Right lobe of liver (tissue), 6 donors: ENCODE results near the gene PSMA7. TPM values are rescaled to one million over a fixed set of nuclear protein-coding genes. Genes with fewer than 3 reads are reported as not detected.
"Not testable (repeated sequence)": the region's sequence is repeated elsewhere in the genome, so short reads cannot be mapped to it uniquely, and the experiment has no call there.

Source experiments
- ATAC-seq, 4 donors: fragments of 200-7000 bp; cut with Tn5 transposase; one replicate each; pipeline ENCODE4 v1.9.1; 2020; ENCODE audit warnings: mild to moderate bottlenecking in 4 of 4, moderate library complexity in 4 of 4
- DNase-seq, 3 donors: peaks; one replicate each; pipeline ENCODE4 v3.0.0-alpha.2; 2020
- H3K27ac ChIP-seq, 3 donors: fragments of 200-600 bp; one replicate each; pipeline ENCODE4 v1.8.0; 2022
- H3K27me3 ChIP-seq, 2 donors: fragments of 200-600 bp; one replicate each; pipeline ENCODE4 v1.8.0; 2022
- H3K36me3 ChIP-seq, 4 donors: fragments of 200-600 bp; sonication (generic) in 1 of 4; one replicate each; pipeline versions ENCODE4 v1.5.1 to v1.8.0; 2017 to 2022; ENCODE audit warnings: control low read depth in 1 of 4
- H3K4me1 ChIP-seq, 4 donors: fragments of 200-600 bp; sonication (generic) in 1 of 4; one replicate each; pipeline versions ENCODE4 v1.5.1 to v1.8.0; 2017 to 2022; ENCODE audit warnings: control low read depth in 1 of 4
- H3K4me3 ChIP-seq, 3 donors: fragments of 200-600 bp; one replicate each; pipeline ENCODE4 v1.8.0; 2022
- H3K9me3 ChIP-seq, 4 donors: fragments of 200-600 bp; sonication (generic) in 1 of 4; one replicate each; pipeline versions ENCODE4 v1.5.1 to v1.8.0; 2017 to 2022; ENCODE audit warnings: control low read depth in 1 of 4
- POLR2A ChIP-seq: fragments of 450-650 bp; IDR thresholded peaks from one replicate; pipeline ENCODE4 v1.6.1; 2017; ENCODE audit warnings: antibody characterized with exemption, mild to moderate bottlenecking
- WGBS: methylation state at CpG from one replicate; pipeline ENCODE4 v1.1.6; 2018; ENCODE audit warnings: low coverage, low lambda C conversion rate; ENCODE audit not compliant: insufficient coverage; ENCODE audit errors: missing lambda C conversion rate; 5-methylcytosine and 5-hydroxymethylcytosine counted together
- intact Hi-C, 2 donors: fragments of 100-400 bp; cut with DNase I; formaldehyde crosslinking; loops; one replicate each; pipeline versions ENCODE4 v1.11.2 to v1.14.1; 2022
- total RNA-seq, 6 experiments: library from RNA; depleted of rRNA in 2 of 6; stranded (reverse); fragments of >200 nt in 2 of 6; fragmentation: NEBNext Ultra II Directional in 3 of 6; extraction: Animal tissue kit (Norgen Biotek cat#: 25700) in 3 of 6; gene quantifications; one replicate each; pipeline versions ENCODE4 v1.1.0 to v1.2.4, GENCODE V29; 2016 to 2023
- TF ChIP-seq, protein P1 (sequence below), 4 donors: fragments of 200-600 bp in 3 of 4; fragments of 450-650 bp in 1 of 4; IDR thresholded peaks; one replicate each; pipeline versions ENCODE4 v1.5.1 to v1.8.0; 2016 to 2022; ENCODE audit warnings: antibody characterized with exemption in 4 of 4, mild to moderate bottlenecking in 2 of 4
- donor health status: DM: no; HTN: yes; CAD: no.
- donor health status: DM: no; HTN: no; CAD: no.
- donor health status: DM: no; HTN: no; CAD: no.
- donor health status: DM: no; HTN: yes; CAD: no.
- donor health status: DM: no; HTN: yes; CAD: no.

Gene PSMA7
- total RNA-seq, 6 experiments from 2014 or later: 108 to 268 (median 116) TPM

DNA sequence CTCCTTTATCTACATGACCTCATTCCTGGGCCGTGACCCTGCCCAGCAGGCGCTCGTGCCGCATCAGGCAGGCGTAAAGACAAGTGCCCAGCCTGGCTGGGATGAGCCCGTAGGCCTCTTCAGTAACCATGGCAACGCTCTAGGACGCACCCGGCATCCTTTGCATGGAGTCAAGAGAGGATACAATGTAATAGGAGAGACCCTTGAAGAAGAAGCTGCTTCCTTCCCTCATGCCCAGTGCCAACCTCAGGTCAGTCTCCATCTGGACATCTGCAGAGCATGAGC lies 25.9 kb downstream of the PSMA7 start:
- Histone ChIP-seq H3K4me3 (no peak overlapping the region), H3K4me1 (no peaks in the 10 kb centered on the region), H3K36me3 (no peaks in the 10 kb centered on the region), H3K9me3 (no peaks in the 10 kb centered on the region), H3K27me3 (no peaks in the 10 kb centered on the region), H3K27ac (no peak overlapping the region)
- TF ChIP-seq, protein P1, sequence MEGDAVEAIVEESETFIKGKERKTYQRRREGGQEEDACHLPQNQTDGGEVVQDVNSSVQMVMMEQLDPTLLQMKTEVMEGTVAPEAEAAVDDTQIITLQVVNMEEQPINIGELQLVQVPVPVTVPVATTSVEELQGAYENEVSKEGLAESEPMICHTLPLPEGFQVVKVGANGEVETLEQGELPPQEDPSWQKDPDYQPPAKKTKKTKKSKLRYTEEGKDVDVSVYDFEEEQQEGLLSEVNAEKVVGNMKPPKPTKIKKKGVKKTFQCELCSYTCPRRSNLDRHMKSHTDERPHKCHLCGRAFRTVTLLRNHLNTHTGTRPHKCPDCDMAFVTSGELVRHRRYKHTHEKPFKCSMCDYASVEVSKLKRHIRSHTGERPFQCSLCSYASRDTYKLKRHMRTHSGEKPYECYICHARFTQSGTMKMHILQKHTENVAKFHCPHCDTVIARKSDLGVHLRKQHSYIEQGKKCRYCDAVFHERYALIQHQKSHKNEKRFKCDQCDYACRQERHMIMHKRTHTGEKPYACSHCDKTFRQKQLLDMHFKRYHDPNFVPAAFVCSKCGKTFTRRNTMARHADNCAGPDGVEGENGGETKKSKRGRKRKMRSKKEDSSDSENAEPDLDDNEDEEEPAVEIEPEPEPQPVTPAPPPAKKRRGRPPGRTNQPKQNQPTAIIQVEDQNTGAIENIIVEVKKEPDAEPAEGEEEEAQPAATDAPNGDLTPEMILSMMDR (IDR thresholded peaks at IDR 0.05): no peak
- no peak for TF ChIP-seq POLR2A
- no CpG with 5 or more reads among the region's 9 CpGs for WGBS
- DNase-seq (no peak), ATAC-seq (no peak)
- intact Hi-C loops: no loop called here

DNA sequence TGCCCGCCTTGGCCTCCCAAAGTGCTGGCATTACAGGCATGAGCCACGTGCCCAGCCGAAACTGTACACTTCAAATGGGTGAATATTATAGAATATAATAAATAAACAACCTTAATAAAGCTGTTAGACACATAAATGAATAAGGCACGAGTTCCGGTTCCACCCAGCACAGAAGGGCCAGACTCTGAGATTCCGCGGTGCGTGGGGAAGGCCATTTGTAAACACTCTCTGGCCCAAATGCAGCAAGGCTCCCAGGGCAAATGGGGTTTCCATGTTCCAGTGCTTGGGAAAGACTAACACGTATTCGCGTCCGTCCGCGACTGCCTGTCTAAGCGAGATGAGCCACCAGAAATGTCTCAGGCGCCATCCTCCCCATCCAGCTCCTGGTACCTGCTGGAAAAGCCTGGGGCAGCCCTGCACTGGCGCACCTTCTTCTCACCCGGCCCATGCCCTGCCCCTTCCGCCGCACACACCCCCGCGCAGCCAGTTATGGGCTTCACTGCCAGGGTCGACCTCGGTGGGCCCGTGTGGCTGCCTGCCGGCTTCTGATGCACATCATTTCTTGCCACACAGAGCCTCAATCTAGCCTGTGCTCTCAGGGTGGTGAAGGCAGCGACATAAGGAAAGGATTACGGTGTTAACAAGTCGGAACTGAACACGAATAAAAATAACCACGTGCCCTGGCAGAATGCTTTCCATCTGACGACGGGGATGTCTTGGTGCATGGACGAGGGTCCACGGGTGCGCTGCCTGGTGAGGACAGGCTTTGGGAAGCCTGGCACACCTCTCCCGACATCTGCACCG lies 26.4 kb downstream of the PSMA7 start:
- Histone ChIP-seq H3K27me3 (no peaks in the 10 kb centered on the region), H3K36me3 (no peaks in the 10 kb centered on the region), H3K27ac (no peak overlapping the region), H3K4me1 (no peaks in the 10 kb centered on the region), H3K4me3 (no peak overlapping the region), H3K9me3 (no peaks in the 10 kb centered on the region)
- DNase-seq: no peak
- intact Hi-C loops: no loop called here
- TF ChIP-seq POLR2A: no peak
- TF ChIP-seq, protein P1 (IDR thresholded peaks at IDR 0.05): no peak
- no peak for ATAC-seq
- WGBS: 82% methylated on average over 10 of the region's 38 CpGs

DNA sequence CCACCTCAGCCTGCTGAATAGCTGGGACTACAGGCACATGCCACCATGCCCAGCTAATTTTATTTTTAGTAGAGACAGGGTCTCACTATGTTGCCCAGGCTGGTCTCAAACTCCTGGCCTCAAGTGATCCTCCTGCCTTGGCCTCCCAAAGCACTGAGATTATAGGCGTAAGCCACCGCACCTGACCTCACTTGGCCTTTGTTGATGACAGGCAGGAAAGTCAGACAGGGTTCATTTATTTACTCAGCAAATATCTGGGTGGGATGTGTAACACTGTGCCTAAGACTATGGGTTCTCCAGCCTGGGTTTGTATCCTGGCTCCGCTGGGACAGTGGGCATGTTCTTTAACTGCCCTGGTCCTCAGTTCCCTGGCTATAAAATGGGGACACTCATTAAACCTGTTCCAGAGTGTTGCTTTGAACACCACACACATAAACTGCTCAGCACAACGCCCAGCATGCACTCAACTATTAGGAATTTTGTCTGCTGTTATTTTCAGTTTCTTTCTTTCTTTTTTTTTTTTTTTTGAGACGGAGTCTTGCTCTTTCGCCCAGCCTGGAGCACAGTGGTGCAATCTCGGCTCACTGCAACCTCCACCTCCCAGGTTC lies 27.3 kb downstream of the PSMA7 start:
- intact Hi-C loops, H3K27me3 ChIP-seq, ATAC-seq, H3K9me3 ChIP-seq, H3K36me3 ChIP-seq, DNase-seq, H3K4me1 ChIP-seq, H3K4me3 ChIP-seq, H3K27ac ChIP-seq: not testable (repeated sequence)
- 79% methylated on average over 5 of the region's 7 CpGs for WGBS

DNA sequence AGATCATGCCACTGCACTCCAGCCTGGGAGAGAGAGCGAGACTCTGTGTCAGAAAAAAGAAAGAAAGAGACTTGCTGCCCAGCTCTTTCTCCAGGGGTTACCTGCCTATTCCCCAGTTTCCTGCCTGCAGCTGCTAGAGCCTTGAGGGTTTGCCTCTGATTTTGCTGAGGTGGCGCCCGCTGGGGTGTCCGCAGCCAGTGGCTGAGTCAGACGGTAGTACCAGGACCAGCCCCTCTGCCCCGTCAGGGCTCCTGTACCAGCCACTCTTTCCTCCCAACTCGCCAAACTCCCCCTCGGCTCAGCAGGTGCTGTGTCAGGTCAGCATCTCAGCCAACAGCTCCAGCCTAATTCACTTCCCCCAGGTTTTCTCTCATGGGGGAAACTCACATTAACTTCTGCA lies 28.3 kb downstream of the PSMA7 start:
- Histone ChIP-seq H3K27ac (no peak overlapping the region), H3K27me3 (no peaks in the 10 kb centered on the region), H3K36me3 (no peaks in the 10 kb centered on the region), H3K4me1 (no peaks in the 10 kb centered on the region), H3K4me3 (no peak overlapping the region), H3K9me3 (no peaks in the 10 kb centered on the region)
- WGBS: 39% methylated on average over 4 of the region's 8 CpGs
- intact Hi-C loops: no loop called here
- no peak for TF ChIP-seq POLR2A
- TF ChIP-seq, protein P1 (IDR thresholded peaks at IDR 0.05): no peak
- ATAC-seq: no peak
- no peak for DNase-seq

DNA sequence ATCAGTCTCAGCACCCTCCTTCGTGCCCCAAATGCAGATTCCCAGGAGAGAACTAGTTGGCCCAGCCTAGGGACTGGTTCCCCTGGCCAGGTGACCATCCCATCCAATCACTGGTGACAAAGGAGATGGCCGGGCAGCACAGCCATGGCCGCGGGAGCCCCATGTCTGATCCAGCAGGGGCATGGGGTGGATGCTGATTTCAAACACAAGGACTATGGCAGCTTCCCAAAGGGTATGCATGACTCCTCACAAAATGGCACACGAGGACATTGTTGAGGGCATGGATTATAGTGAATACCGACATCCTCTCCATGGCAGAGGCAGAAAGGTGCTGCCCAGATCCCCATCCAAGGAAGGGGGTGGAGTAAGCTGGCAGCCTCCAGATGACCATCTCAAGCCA lies 30.8 kb downstream of the PSMA7 start:
- TF ChIP-seq POLR2A: no peak
- TF ChIP-seq, protein P1 (IDR thresholded peaks at IDR 0.05): no peak
- ATAC-seq (no peak), DNase-seq (no peak)
- intact Hi-C loops: no loop called here
- H3K4me3 ChIP-seq: no peak overlapping the region
- no peaks in the 10 kb centered on the region for H3K27me3 ChIP-seq
- H3K36me3 ChIP-seq: no peaks in the 10 kb centered on the region
- peaks cover 0 to 13% (median 0%) of the 10 kb centered on the region in 4 donors for H3K9me3 ChIP-seq
- H3K4me1 ChIP-seq: no peaks in the 10 kb centered on the region
- WGBS: no CpG with 5 or more reads among the region's 6 CpGs
- H3K27ac ChIP-seq: no peak overlapping the region
